HG03354 (cell line): Measurements from ENCODE around the gene SYDE1.
"Not testable (repeated sequence)": the region's sequence is repeated elsewhere in the genome, so short reads cannot be mapped to it uniquely, and the experiment has no call there.

Experiments used
- ATAC-seq: cut with Tn5 transposase; IDR thresholded peaks from one replicate; pipeline ENCODE4 v1.9.1; 2021; ENCODE audit warnings: mild to moderate bottlenecking; ENCODE audit not compliant: unreplicated experiment, poor library complexity, severe bottlenecking

Gene SYDE1

GRCh38 chr19:15107061-15108010, at the start of gene SYDE1:
TSS of gene SYDE1 (plus strand) at chr19:15107401. CDS start at chr19:15107434, 33 bp downstream.
- no peak for ATAC-seq

- ATAC-seq = no peak
These were observed 45.2 kb upstream of the SYDE1 start for GRCh38 chr19:15062036-15062435.

- not testable (repeated sequence) for ATAC-seq
These were observed 36.8 kb upstream of the SYDE1 start for GRCh38 chr19:15070386-15070785.

- ATAC-seq = no peak
These were observed 34.1 kb upstream of the SYDE1 start for GRCh38 chr19:15072930-15073647.

GRCh38 chr19:15074371-15074770, 32.8 kb upstream of the SYDE1 start:
- no peak for ATAC-seq

GRCh38 chr19:15075806-15076205, 31.4 kb upstream of the SYDE1 start:
- ATAC-seq = no peak

GRCh38 chr19:15080002-15080401, 27.2 kb upstream of the SYDE1 start:
- ATAC-seq = not testable (repeated sequence)

GRCh38 chr19:15081911-15082310, 25.3 kb upstream of the SYDE1 start, which contains the start of gene OR1I1:
TSS of gene OR1I1 (plus strand) at chr19:15082211. CDS start at chr19:15087066, 4,855 bp downstream.
- ATAC-seq = no peak

- no peak for ATAC-seq
These were observed 20.0 kb upstream of the SYDE1 start for GRCh38 chr19:15087182-15087581.

GRCh38 chr19:15091918-15092753, 15.1 kb upstream of the SYDE1 start:
- no peak for ATAC-seq

GRCh38 chr19:15093001-15093400, 14.2 kb upstream of the SYDE1 start:
- no peak for ATAC-seq

- ATAC-seq = no peak
These were observed 11.0 kb upstream of the SYDE1 start for GRCh38 chr19:15096223-15096622.

- not testable (repeated sequence) for ATAC-seq
These were observed 9.2 kb upstream of the SYDE1 start for GRCh38 chr19:15097980-15098379.

GRCh38 chr19:15098460-15098859, 8.7 kb upstream of the SYDE1 start:
- no peak for ATAC-seq

GRCh38 chr19:15099017-15099582, 8.1 kb upstream of the SYDE1 start:
- no peak for ATAC-seq

GRCh38 chr19:15101479-15102082, 5.6 kb upstream of the SYDE1 start:
- no peak for ATAC-seq

- no peak for ATAC-seq
These were observed 3.2 kb upstream of the SYDE1 start for GRCh38 chr19:15104003-15104402.

GRCh38 chr19:15104411-15104810, 2.8 kb upstream of the SYDE1 start:
- ATAC-seq = no peak

- no peak for ATAC-seq
These were observed 2.2 kb upstream of the SYDE1 start for GRCh38 chr19:15105044-15105443.
